SU-DHL-6 (cell line): Measurements from ENCODE around the gene SSBP1.

Experiments used
- CTCF ChIP-seq: fragments of 200-600 bp; sonication (generic); IDR thresholded peaks from one replicate; pipeline ENCODE4 v1.5.1; 2017; ENCODE audit warnings: antibody characterized with exemption, mild to moderate bottlenecking, low read length, moderate library complexity; ENCODE audit not compliant: insufficient read depth, poor library complexity, severe bottlenecking
- EZH2phosphoT487 ChIP-seq: fragments of 200-600 bp; sonication (generic), shearing (Covaris generic); conservative IDR thresholded peaks from 2 replicates; pipeline ENCODE4 v1.6.1; 2018; ENCODE audit warnings: mild to moderate bottlenecking, antibody characterized with exemption, low read length, moderate library complexity, mixed read lengths

- no peak for TF ChIP-seq CTCF
- no peak for TF ChIP-seq EZH2phosphoT487
Observed at GRCh38 chr7:141702047-141702567, 36.1 kb upstream of the SSBP1 start, which contains the start of gene DENND11.
